ENCODE measurements around the gene SOX12. TPM values are rescaled to one million over a fixed set of nuclear protein-coding genes. Genes with fewer than 3 reads are reported as not detected.

SOX12 gene
- total RNA-seq, 1 donor from 2014 or later, result 43.4 TPM

DNA sequence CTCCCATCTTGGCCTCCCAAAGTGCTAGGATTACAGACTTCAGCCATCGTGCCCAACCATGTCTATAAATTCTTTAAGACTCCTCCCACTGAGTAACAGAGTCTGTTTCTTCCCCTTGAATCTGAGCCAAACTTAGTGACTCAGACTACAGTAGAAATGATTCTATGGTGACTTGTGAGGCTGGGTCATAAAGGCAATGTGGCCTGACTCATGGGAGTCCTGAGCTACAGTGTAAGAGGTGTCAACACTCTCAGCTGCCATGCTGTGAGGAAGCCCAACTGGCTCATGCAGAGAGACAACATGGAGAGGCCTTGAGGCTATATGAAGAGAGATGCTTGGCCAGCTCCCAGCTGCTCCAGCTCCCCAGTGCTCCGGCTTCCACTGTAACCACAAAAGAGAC is 16.3 kb downstream of the SOX12 start:
- Mint-ChIP-seq H3K27me3 (ENCODE audit: low read depth, unreplicated experiment) (peaks cover 1% of the 10 kb centered on the region), H3K4me3 (ENCODE audit: unreplicated experiment) (no peak overlapping the region), H3K4me1 (ENCODE audit: low read depth, unreplicated experiment) (peaks cover 4% of the 10 kb centered on the region), H3K27ac (ENCODE audit: unreplicated experiment) (peak overlapping the region; percentile 34), H3K9me3 (ENCODE audit: unreplicated experiment) (peaks cover 31% of the 10 kb centered on the region), H3K36me3 (ENCODE audit: low read depth, unreplicated experiment) (peaks cover 25% of the 10 kb centered on the region)
- TF ChIP-seq EZH2 (IDR thresholded peaks at IDR 0.05; ENCODE audit: insufficient read depth, low read length), result no peak
- TF ChIP-seq, protein P1, sequence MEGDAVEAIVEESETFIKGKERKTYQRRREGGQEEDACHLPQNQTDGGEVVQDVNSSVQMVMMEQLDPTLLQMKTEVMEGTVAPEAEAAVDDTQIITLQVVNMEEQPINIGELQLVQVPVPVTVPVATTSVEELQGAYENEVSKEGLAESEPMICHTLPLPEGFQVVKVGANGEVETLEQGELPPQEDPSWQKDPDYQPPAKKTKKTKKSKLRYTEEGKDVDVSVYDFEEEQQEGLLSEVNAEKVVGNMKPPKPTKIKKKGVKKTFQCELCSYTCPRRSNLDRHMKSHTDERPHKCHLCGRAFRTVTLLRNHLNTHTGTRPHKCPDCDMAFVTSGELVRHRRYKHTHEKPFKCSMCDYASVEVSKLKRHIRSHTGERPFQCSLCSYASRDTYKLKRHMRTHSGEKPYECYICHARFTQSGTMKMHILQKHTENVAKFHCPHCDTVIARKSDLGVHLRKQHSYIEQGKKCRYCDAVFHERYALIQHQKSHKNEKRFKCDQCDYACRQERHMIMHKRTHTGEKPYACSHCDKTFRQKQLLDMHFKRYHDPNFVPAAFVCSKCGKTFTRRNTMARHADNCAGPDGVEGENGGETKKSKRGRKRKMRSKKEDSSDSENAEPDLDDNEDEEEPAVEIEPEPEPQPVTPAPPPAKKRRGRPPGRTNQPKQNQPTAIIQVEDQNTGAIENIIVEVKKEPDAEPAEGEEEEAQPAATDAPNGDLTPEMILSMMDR (IDR thresholded peaks at IDR 0.05; ENCODE audit: insufficient read depth, low read depth, low read length), result no peak
- H3K4me1 ChIP-seq (ENCODE audit: insufficient read depth, low read length), result peaks cover 4% of the 10 kb centered on the region
- no peaks in the 10 kb centered on the region for H4K20me1 ChIP-seq (ENCODE audit: insufficient read depth, low read length)
- FAIRE-seq (no peak), DNase-seq (ENCODE audit: low read depth) (peak; percentile 81)
- H2AFZ ChIP-seq (ENCODE audit: low read depth, low read length), result no peak overlapping the region
- no peak overlapping the region for H3K4me2 ChIP-seq (ENCODE audit: low read length)
- no peaks in the 10 kb centered on the region for H3K36me3 ChIP-seq (ENCODE audit: insufficient read depth, low read length)
- H3K27me3 ChIP-seq (ENCODE audit: insufficient read depth, low read length), result no peaks in the 10 kb centered on the region
- H3K9ac ChIP-seq (ENCODE audit: low read length), result no peak overlapping the region
- H3K9me3 ChIP-seq (ENCODE audit: insufficient read depth, low read depth, low read length), result peaks cover 11% of the 10 kb centered on the region
- no peak overlapping the region for H3K4me3 ChIP-seq (ENCODE audit: insufficient read depth, low read depth, low read length)
- H3K27ac ChIP-seq (ENCODE audit: low read depth, low read length), result no peak overlapping the region
- peaks cover 6% of the 10 kb centered on the region for H3K79me2 ChIP-seq (ENCODE audit: insufficient read depth, low read length)

DNA sequence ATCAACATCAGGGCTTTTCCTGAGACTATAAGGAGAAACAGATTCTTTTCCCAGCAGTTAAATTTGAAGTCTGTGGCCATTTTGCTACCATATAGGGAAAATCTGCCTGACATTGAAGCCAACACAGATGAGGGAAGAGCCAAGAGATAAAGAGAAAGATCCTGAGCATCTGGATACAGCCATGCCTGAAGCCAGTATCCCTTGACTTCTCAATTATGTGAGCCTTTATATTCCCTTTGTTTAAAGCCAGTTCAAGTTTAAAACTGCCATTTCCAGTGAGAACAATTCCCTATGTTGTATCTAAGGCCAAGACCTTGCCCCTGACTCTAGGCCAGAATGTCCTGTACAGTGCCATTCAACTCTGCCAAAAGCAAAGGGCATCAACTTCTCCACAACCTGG is 17.8 kb downstream of the SOX12 start:
- Histone ChIP-seq H3K4me2 (ENCODE audit: low read length) (no peak overlapping the region), H2AFZ (ENCODE audit: low read depth, low read length) (no peak overlapping the region), H3K27ac (ENCODE audit: low read depth, low read length) (no peak overlapping the region), H3K4me1 (ENCODE audit: insufficient read depth, low read length) (peaks cover 4% of the 10 kb centered on the region), H3K27me3 (ENCODE audit: insufficient read depth, low read length) (no peaks in the 10 kb centered on the region), H4K20me1 (ENCODE audit: insufficient read depth, low read length) (no peaks in the 10 kb centered on the region), H3K4me3 (ENCODE audit: insufficient read depth, low read depth, low read length) (no peak overlapping the region), H3K9ac (ENCODE audit: low read length) (no peak overlapping the region), H3K9me3 (ENCODE audit: insufficient read depth, low read depth, low read length) (peaks cover 11% of the 10 kb centered on the region), H3K36me3 (ENCODE audit: insufficient read depth, low read length) (no peaks in the 10 kb centered on the region), H3K79me2 (ENCODE audit: insufficient read depth, low read length) (peaks cover 9% of the 10 kb centered on the region)
- H3K27me3 Mint-ChIP-seq (ENCODE audit: low read depth, unreplicated experiment), result peaks cover 1% of the 10 kb centered on the region
- TF ChIP-seq, protein P1 (IDR thresholded peaks at IDR 0.05; ENCODE audit: insufficient read depth, low read depth, low read length), result no peak
- no peak for TF ChIP-seq EZH2 (IDR thresholded peaks at IDR 0.05; ENCODE audit: insufficient read depth, low read length)
- no peak overlapping the region for H3K27ac Mint-ChIP-seq (ENCODE audit: unreplicated experiment)
- peaks cover 31% of the 10 kb centered on the region for H3K9me3 Mint-ChIP-seq (ENCODE audit: unreplicated experiment)
- H3K4me1 Mint-ChIP-seq (ENCODE audit: low read depth, unreplicated experiment), result peaks cover 4% of the 10 kb centered on the region
- no peak for DNase-seq (ENCODE audit: low read depth)
- FAIRE-seq, result no peak
- no peak overlapping the region for H3K4me3 Mint-ChIP-seq (ENCODE audit: unreplicated experiment)
- H3K36me3 Mint-ChIP-seq (ENCODE audit: low read depth, unreplicated experiment), result peaks cover 25% of the 10 kb centered on the region

DNA sequence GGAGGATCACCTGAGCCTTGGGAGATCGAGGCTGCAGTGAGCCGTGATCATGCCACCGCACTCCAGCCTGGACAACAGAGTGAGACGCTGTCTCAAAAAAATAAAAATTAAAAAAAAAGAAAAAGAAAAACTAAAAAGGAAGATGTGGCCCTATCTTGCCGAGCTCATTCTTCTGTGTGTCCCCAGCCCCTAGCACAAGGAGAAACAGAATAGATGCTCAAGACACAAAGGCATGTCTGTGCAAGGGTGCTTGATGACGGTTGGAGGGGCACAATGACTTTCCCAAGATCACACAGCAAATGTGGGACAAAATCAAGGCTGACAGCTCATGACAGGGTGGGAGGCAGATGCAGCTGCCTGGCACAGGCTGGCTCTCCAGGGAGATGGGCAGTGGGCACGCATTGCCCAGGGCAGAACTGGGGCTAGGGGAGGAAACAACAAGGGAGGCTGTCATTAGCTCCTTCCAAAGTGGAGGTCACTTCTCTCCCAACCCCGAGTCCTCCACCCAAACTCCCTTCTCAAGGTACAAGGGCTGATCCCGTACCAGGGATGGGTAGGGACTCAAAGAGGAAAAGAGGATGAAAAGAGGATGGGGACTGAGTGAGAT is 20.8 kb downstream of the SOX12 start:
- Histone ChIP-seq H3K4me3 (ENCODE audit: insufficient read depth, low read depth, low read length) (peak overlapping the region; percentile 77), H3K27ac (ENCODE audit: low read depth, low read length) (peak overlapping the region; percentile 31), H3K9me3 (ENCODE audit: insufficient read depth, low read depth, low read length) (peaks cover 11% of the 10 kb centered on the region), H3K4me2 (ENCODE audit: low read length) (peak overlapping the region; percentile 93), H3K27me3 (ENCODE audit: insufficient read depth, low read length) (no peaks in the 10 kb centered on the region), H4K20me1 (ENCODE audit: insufficient read depth, low read length) (peaks cover 4% of the 10 kb centered on the region), H3K9ac (ENCODE audit: low read length) (peak overlapping the region; percentile 95), H3K4me1 (ENCODE audit: insufficient read depth, low read length) (peaks cover 11% of the 10 kb centered on the region), H3K36me3 (ENCODE audit: insufficient read depth, low read length) (peaks cover 6% of the 10 kb centered on the region), H2AFZ (ENCODE audit: low read depth, low read length) (peak overlapping the region; percentile 88), H3K79me2 (ENCODE audit: insufficient read depth, low read length) (peaks cover 12% of the 10 kb centered on the region)
- Mint-ChIP-seq H3K4me3 (ENCODE audit: unreplicated experiment) (peak overlapping the region; percentile 93), H3K4me1 (ENCODE audit: low read depth, unreplicated experiment) (peaks cover 4% of the 10 kb centered on the region), H3K36me3 (ENCODE audit: low read depth, unreplicated experiment) (peaks cover 27% of the 10 kb centered on the region), H3K27me3 (ENCODE audit: low read depth, unreplicated experiment) (no peaks in the 10 kb centered on the region), H3K9me3 (ENCODE audit: unreplicated experiment) (peaks cover 26% of the 10 kb centered on the region), H3K27ac (ENCODE audit: unreplicated experiment) (peak overlapping the region; percentile 94)
- TF ChIP-seq, protein P1 (IDR thresholded peaks at IDR 0.05; ENCODE audit: insufficient read depth, low read depth, low read length), result no peak
- no peak for TF ChIP-seq EZH2 (IDR thresholded peaks at IDR 0.05; ENCODE audit: insufficient read depth, low read length)
- DNase-seq (ENCODE audit: low read depth) (no peak), FAIRE-seq (no peak)

All from astrocyte (in vitro differentiated cells and primary cell).